Parathyroid adenoma (tissue), 2 donors: ENCODE results near the gene PRDX6.

Source experiments
- H2AFZ ChIP-seq: fragments of 300-600 bp; sonication (generic); one replicate; pipeline ENCODE4 v1.7.0; 2017; ENCODE audit warnings: antibody characterized with exemption, mild to moderate bottlenecking
- H3K27ac ChIP-seq: fragments of 300-600 bp; sonication (generic); one replicate; pipeline ENCODE4 v1.7.0; 2017
- H3K27me3 ChIP-seq: fragments of 300-600 bp; sonication (generic); one replicate; pipeline ENCODE4 v1.7.0; 2017; ENCODE audit warnings: low read length; ENCODE audit not compliant: control insufficient read depth, insufficient read depth
- H3K36me3 ChIP-seq: fragments of 300-600 bp; sonication (generic); one replicate; pipeline ENCODE4 v1.7.0; 2017; ENCODE audit warnings: low read length; ENCODE audit not compliant: control insufficient read depth, insufficient read depth
- H3K4me1 ChIP-seq: fragments of 300-600 bp; sonication (generic); one replicate; pipeline ENCODE4 v1.7.0; 2017; ENCODE audit warnings: control low read depth
- H3K4me2 ChIP-seq: fragments of 300-600 bp; sonication (generic); one replicate; pipeline ENCODE4 v1.7.0; 2017; ENCODE audit warnings: low read length
- H3K4me3 ChIP-seq: fragments of 300-600 bp; sonication (generic); one replicate; pipeline ENCODE4 v1.7.0; 2017; ENCODE audit warnings: low read depth, low read length
- H3K79me2 ChIP-seq: fragments of 300-600 bp; sonication (generic); one replicate; pipeline ENCODE4 v1.7.0; 2017; ENCODE audit warnings: control low read depth
- H3K9ac ChIP-seq: fragments of 300-600 bp; sonication (generic); one replicate; pipeline ENCODE4 v1.7.0; 2017; ENCODE audit warnings: mild to moderate bottlenecking
- H3K9me3 ChIP-seq: fragments of 300-600 bp; sonication (generic); one replicate; pipeline ENCODE4 v1.7.0; 2017; ENCODE audit warnings: low read length; ENCODE audit not compliant: control insufficient read depth
- CTCF ChIP-seq: fragments of 300-600 bp; sonication (generic); IDR thresholded peaks from one replicate; pipeline ENCODE4 v1.7.0; 2017; ENCODE audit warnings: antibody characterized with exemption, mild to moderate bottlenecking
- donor health status: primary hyperparathyroidism.

The PRDX6 gene

GRCh38 chr1:173495609-173496267 is 18.6 kb downstream of the PRDX6 start:
- H3K4me1 ChIP-seq: no peaks in the 10 kb centered on the region
- no peak for TF ChIP-seq CTCF
- H3K4me2 ChIP-seq: no peak overlapping the region
- H3K9me3 ChIP-seq: no peaks in the 10 kb centered on the region
- H3K27me3 ChIP-seq: no peaks in the 10 kb centered on the region
- no peaks in the 10 kb centered on the region for H3K79me2 ChIP-seq
- no peak overlapping the region for H3K9ac ChIP-seq
- no peaks in the 10 kb centered on the region for H3K36me3 ChIP-seq
- no peak overlapping the region for H2AFZ ChIP-seq
- no peak overlapping the region for H3K27ac ChIP-seq
- no peak overlapping the region for H3K4me3 ChIP-seq

GRCh38 chr1:173496757-173497320 is 19.7 kb downstream of the PRDX6 start:
- Histone ChIP-seq H3K4me2 (no peak overlapping the region), H3K27me3 (no peaks in the 10 kb centered on the region), H2AFZ (no peak overlapping the region), H3K36me3 (no peaks in the 10 kb centered on the region), H3K9me3 (no peaks in the 10 kb centered on the region), H3K9ac (no peak overlapping the region), H3K79me2 (no peaks in the 10 kb centered on the region), H3K4me3 (no peak overlapping the region), H3K27ac (no peak overlapping the region), H3K4me1 (no peaks in the 10 kb centered on the region)
- no peak for TF ChIP-seq CTCF

- Histone ChIP-seq H3K79me2 (no peaks in the 10 kb centered on the region), H3K27ac (no peak overlapping the region), H3K4me2 (no peak overlapping the region), H3K36me3 (no peaks in the 10 kb centered on the region), H3K9ac (no peak overlapping the region), H3K4me3 (no peak overlapping the region), H3K9me3 (no peaks in the 10 kb centered on the region), H3K4me1 (no peaks in the 10 kb centered on the region), H2AFZ (no peak overlapping the region), H3K27me3 (no peaks in the 10 kb centered on the region)
- TF ChIP-seq CTCF: no peak
Measured at GRCh38 chr1:173499729-173500128, 22.6 kb downstream of the PRDX6 start.

- TF ChIP-seq CTCF: no peak
- Histone ChIP-seq H3K9me3 (no peaks in the 10 kb centered on the region), H3K4me3 (no peak overlapping the region), H3K27me3 (no peaks in the 10 kb centered on the region), H3K4me1 (no peaks in the 10 kb centered on the region), H3K9ac (no peak overlapping the region), H3K4me2 (no peak overlapping the region), H2AFZ (no peak overlapping the region), H3K36me3 (no peaks in the 10 kb centered on the region), H3K79me2 (no peaks in the 10 kb centered on the region), H3K27ac (no peak overlapping the region)
Measured at GRCh38 chr1:173502104-173502503, 25.0 kb downstream of the PRDX6 start.

GRCh38 chr1:173503391-173503790 is 26.3 kb downstream of the PRDX6 start:
- no peaks in the 10 kb centered on the region for H3K79me2 ChIP-seq
- no peaks in the 10 kb centered on the region for H3K4me1 ChIP-seq
- H3K4me3 ChIP-seq: no peak overlapping the region
- no peak overlapping the region for H3K9ac ChIP-seq
- H3K36me3 ChIP-seq: no peaks in the 10 kb centered on the region
- H2AFZ ChIP-seq: no peak overlapping the region
- H3K27ac ChIP-seq: no peak overlapping the region
- no peak overlapping the region for H3K4me2 ChIP-seq
- no peak for TF ChIP-seq CTCF
- H3K9me3 ChIP-seq: no peaks in the 10 kb centered on the region
- no peaks in the 10 kb centered on the region for H3K27me3 ChIP-seq
